IMR-90 (cell line): Measurements from ENCODE around the gene LRRTM3. TPM values are rescaled to one million over a fixed set of nuclear protein-coding genes. Genes with fewer than 3 reads are reported as not detected.

Source experiments
- ATAC-seq: fragments of 200-7000 bp; cut with Tn5 transposase; 2 replicates; pipeline ENCODE4 v1.9.1; 2020; ENCODE audit warnings: low read depth, mild to moderate bottlenecking, moderate library complexity
- BruUV-seq: library from RNA; stranded (reverse); fragments of 400-500 nt; replicated peaks from 2 replicates; lab custom pipeline; 2021; lab: Mats Ljungman, UMichigan
- CTCF ChIA-PET: fragments of 300-600 bp; formaldehyde crosslinking; extraction: SDS; loops from one replicate; lab custom pipeline; 2021; ENCODE audit warnings: antibody characterized with exemption; lab: Yijun Ruan, JAX
- POLR2A ChIA-PET: fragments of 300-600 bp; sonication (Branson Sonifier 250); formaldehyde crosslinking; loops from one replicate; lab custom pipeline; 2022; ENCODE audit warnings: antibody characterized with exemption; ENCODE audit not compliant: unreplicated experiment; lab: Charles Lee
- DNase-seq: peaks from one replicate; pipeline ENCODE4 v3.0.0; 2013
- H2AFZ ChIP-seq: replicated peaks from 2 replicates; pipeline ENCODE3; 2013; ENCODE audit warnings: low read length, mild to moderate bottlenecking; ENCODE audit not compliant: poor library complexity
- H2AK5ac ChIP-seq: 2 replicates; pipeline ENCODE4 v1.6.1; 2013; ENCODE audit warnings: low read depth, low read length, inconsistent platforms
- H2AK9ac ChIP-seq: replicated peaks from 2 replicates; pipeline ENCODE3; 2013; ENCODE audit warnings: mild to moderate bottlenecking, low read depth, low read length, moderate library complexity; ENCODE audit not compliant: poor library complexity
- H2BK120ac ChIP-seq: 2 replicates; pipeline ENCODE4 v1.6.1; 2013; ENCODE audit warnings: low read depth, low read length, inconsistent platforms
- H2BK15ac ChIP-seq: 3 replicates; pipeline ENCODE4 v1.6.1; 2013; ENCODE audit warnings: low read depth, low read length, inconsistent platforms
- H2BK20ac ChIP-seq: 2 replicates; pipeline ENCODE4 v1.6.1; 2013; ENCODE audit warnings: low read depth, mild to moderate bottlenecking, inconsistent platforms, low read length, moderate library complexity
- H2BK5ac ChIP-seq: 2 replicates; pipeline ENCODE4 v1.6.1; 2013; ENCODE audit warnings: mild to moderate bottlenecking, low read depth, low read length, inconsistent platforms; ENCODE audit not compliant: poor library complexity, severe bottlenecking
- H3K14ac ChIP-seq: replicated peaks from 2 replicates; pipeline ENCODE4 v1.6.1; 2013; ENCODE audit warnings: low read depth, low read length, inconsistent platforms
- H3K18ac ChIP-seq: 2 replicates; pipeline ENCODE4 v1.6.1; 2013; ENCODE audit warnings: low read depth, low read length, control low read depth
- H3K23ac ChIP-seq: 2 replicates; pipeline ENCODE4 v1.6.1; 2013; ENCODE audit warnings: low read depth, low read length, inconsistent platforms
- H3K27ac ChIP-seq: 2 replicates; pipeline ENCODE4 v1.5.1; 2013; ENCODE audit warnings: mild to moderate bottlenecking, control low read depth, low read length; ENCODE audit not compliant: insufficient read depth
- H3K27me3 ChIP-seq: 2 replicates; pipeline ENCODE4 v1.6.1; 2013; ENCODE audit warnings: low read length; ENCODE audit not compliant: control insufficient read depth, insufficient read depth
- H3K36me3 ChIP-seq: 2 replicates; pipeline ENCODE4 v1.6.1; 2013; ENCODE audit warnings: low read length, mixed read lengths; ENCODE audit not compliant: control insufficient read depth, insufficient read depth
- H3K4ac ChIP-seq: 2 replicates; pipeline ENCODE4 v1.6.1; 2013; ENCODE audit warnings: low read depth, low read length, inconsistent platforms
- H3K4me1 ChIP-seq: 2 replicates; pipeline ENCODE4 v1.6.1; 2013; ENCODE audit warnings: low read length, mixed read lengths; ENCODE audit not compliant: control insufficient read depth, insufficient read depth
- H3K4me2 ChIP-seq: 2 replicates; pipeline ENCODE4 v1.6.1; 2013; ENCODE audit warnings: low read depth, mild to moderate bottlenecking, control low read depth, low read length, moderate library complexity
- H3K4me3 ChIP-seq: 2 replicates; pipeline ENCODE4 v1.5.1; 2013; ENCODE audit warnings: low read depth, mild to moderate bottlenecking, control low read depth, low read length, moderate library complexity; ENCODE audit not compliant: insufficient read depth
- H3K56ac ChIP-seq: 2 replicates; pipeline ENCODE4 v1.6.1; 2013; ENCODE audit warnings: low read length, inconsistent platforms; ENCODE audit not compliant: insufficient read depth; ENCODE audit errors: extremely low read depth
- H3K79me1 ChIP-seq, 2 experiments: 2 replicates each; pipeline ENCODE4 v1.6.1; 2013; ENCODE audit warnings: low read length in 2 of 2, inconsistent platforms in 1 of 2, low read depth in 1 of 2
- H3K9ac ChIP-seq: 2 replicates; pipeline ENCODE4 v1.6.1; 2013; ENCODE audit warnings: low read depth, low read length, control low read depth
- H3K9me1 ChIP-seq: 2 replicates; pipeline ENCODE4 v1.6.1; 2013; ENCODE audit warnings: low read length, inconsistent platforms; ENCODE audit not compliant: insufficient read depth
- H3K9me3 ChIP-seq: 2 replicates; pipeline ENCODE4 v1.6.1; 2013; ENCODE audit warnings: low read length; ENCODE audit not compliant: control insufficient read depth, insufficient read depth
- H4K20me1 ChIP-seq: 2 replicates; pipeline ENCODE4 v1.6.1; 2013; ENCODE audit warnings: low read length, inconsistent platforms; ENCODE audit not compliant: insufficient read depth
- H4K5ac ChIP-seq: 2 replicates; pipeline ENCODE4 v1.6.1; 2013; ENCODE audit warnings: mild to moderate bottlenecking, low read depth, low read length, control low read depth
- H4K8ac ChIP-seq, 2 experiments: 2 replicates each; pipeline ENCODE4 v1.6.1; 2013; ENCODE audit warnings: low read depth in 2 of 2, low read length in 2 of 2, control low read depth in 1 of 2, inconsistent platforms in 1 of 2
- H4K91ac ChIP-seq: 2 replicates; pipeline ENCODE4 v1.6.1; 2013; ENCODE audit warnings: low read depth, low read length, inconsistent platforms; ENCODE audit not compliant: insufficient read depth
- BHLHE40 ChIP-seq: fragments of 150-350 bp; IDR thresholded peaks from 2 replicates; pipeline ENCODE4 v1.6.1; 2016; ENCODE audit warnings: mild to moderate bottlenecking, low read depth, low read length
- CEBPB ChIP-seq: IDR thresholded peaks from 2 replicates; pipeline ENCODE4 v1.6.1; 2012; ENCODE audit warnings: low read depth, low read length, improper control_type of control experiment
- CHD1 ChIP-seq: IDR thresholded peaks from 2 replicates; pipeline ENCODE4 v1.6.1; 2012; ENCODE audit warnings: low read depth, low read length, improper control_type of control experiment
- CTCF ChIP-seq: conservative IDR thresholded peaks from 2 replicates; pipeline ENCODE4 v1.5.1; 2012; ENCODE audit warnings: mild to moderate bottlenecking, low read depth, low read length, improper control_type of control experiment
- ELK1 ChIP-seq: fragments of 150-350 bp; IDR thresholded peaks from 2 replicates; pipeline ENCODE4 v1.6.1; 2016; ENCODE audit warnings: low read depth, mild to moderate bottlenecking, low read length, moderate library complexity, borderline replicate concordance
- FOS ChIP-seq: fragments of 150-350 bp; IDR thresholded peaks from 2 replicates; pipeline ENCODE4 v1.6.1; 2016; ENCODE audit warnings: low read depth, low read length
- MAFK ChIP-seq: IDR thresholded peaks from 2 replicates; pipeline ENCODE4 v1.6.1; 2012; ENCODE audit warnings: low read depth, low read length, improper control_type of control experiment
- MAZ ChIP-seq: IDR thresholded peaks from 2 replicates; pipeline ENCODE4 v1.6.1; 2012; ENCODE audit warnings: low read depth, mild to moderate bottlenecking, low read length, improper control_type of control experiment, moderate library complexity, borderline replicate concordance
- MXI1 ChIP-seq: IDR thresholded peaks from 2 replicates; pipeline ENCODE4 v1.6.1; 2012; ENCODE audit warnings: low read depth, mild to moderate bottlenecking, low read length, moderate library complexity, borderline replicate concordance
- NFE2L2 ChIP-seq: fragments of 150-350 bp; IDR thresholded peaks from 2 replicates; pipeline ENCODE4 v1.6.1; 2016; ENCODE audit warnings: low read depth, mild to moderate bottlenecking, low read length
- POLR2A ChIP-seq: IDR thresholded peaks from 2 replicates; pipeline ENCODE4 v1.6.1; 2012; ENCODE audit warnings: mild to moderate bottlenecking, low read depth, low read length
- RAD21 ChIP-seq: IDR thresholded peaks from 2 replicates; pipeline ENCODE4 v1.6.1; 2012; ENCODE audit warnings: low read length, improper control_type of control experiment
- RCOR1 ChIP-seq: IDR thresholded peaks from 2 replicates; pipeline ENCODE4 v1.6.1; 2012; ENCODE audit warnings: mild to moderate bottlenecking, low read length, improper control_type of control experiment; ENCODE audit not compliant: insufficient replicate concordance
- RFX5 ChIP-seq: IDR thresholded peaks from 2 replicates; pipeline ENCODE4 v1.8.0; 2012; ENCODE audit warnings: low read depth, mild to moderate bottlenecking, low read length, moderate library complexity
- SMC3 ChIP-seq: fragments of 150-350 bp; IDR thresholded peaks from 2 replicates; pipeline ENCODE4 v1.6.1; 2016; ENCODE audit warnings: low read depth, mild to moderate bottlenecking, antibody characterized with exemption, low read length, moderate library complexity
- USF2 ChIP-seq: fragments of 150-350 bp; IDR thresholded peaks from 2 replicates; pipeline ENCODE4 v1.6.1; 2017; ENCODE audit warnings: mild to moderate bottlenecking, antibody characterized with exemption, low read length, low read depth
- WGBS, 2 experiments: methylation state at CpG; one replicate each; pipeline versions ENCODE4 v1.1.5 to v1.1.7; 2013; ENCODE audit warnings: missing lambda C conversion rate in 2 of 2; ENCODE audit not compliant: insufficient read length in 1 of 2; ENCODE audit errors: extremely low coverage in 2 of 2; 5-methylcytosine and 5-hydroxymethylcytosine counted together
- dilution Hi-C: fragments of 300-500 bp; cut with HindIII; formaldehyde crosslinking; loops from one replicate; pipeline ENCODE4 v1.14.3; 2018; ENCODE audit warnings: low sequenced_read_pairs; ENCODE audit not compliant: unreplicated experiment
- in situ Hi-C: fragments of 300-500 bp; cut with MboI; formaldehyde crosslinking; loops from 3 replicates; pipeline ENCODE4 v1.14.3; 2019; ENCODE audit warnings: low sequenced_read_pairs, inconsistent platforms, mixed read lengths
- intact Hi-C: fragments of 100-400 bp; cut with micrococcal nuclease; formaldehyde crosslinking; loops from 2 replicates; pipeline ENCODE4 v1.10.0; 2022
- polyA plus RNA-seq, 3 experiments: library from polyadenylated mRNA; depleted of rRNA; stranded (reverse); fragments of >200 nt; gene quantifications; 2 replicates each; pipeline ENCODE4 v1.2.3, GENCODE V29; 2012; ENCODE audit warnings: low replicate concordance in 1 of 3
- total RNA-seq: library from RNA; depleted of rRNA; stranded (reverse); fragments of >200 nt; gene quantifications from 2 replicates; pipeline ENCODE4 v1.2.3, GENCODE V29; 2012

LRRTM3 gene
- total and polyA plus RNA-seq, 2 of the 4 experiments (the other 2 are of a cell fraction), result under 0.01 TPM; not detected in 1

GRCh38 chr10:67141300-67141699 is 215.5 kb downstream of the LRRTM3 start:
- Histone ChIP-seq H2AK9ac (no peak overlapping the region), H2BK120ac (no peak overlapping the region), H4K8ac (no peak overlapping the region), H3K27me3 (no peaks in the 10 kb centered on the region), H3K9ac (no peak overlapping the region), H2AK5ac (no peak overlapping the region), H3K14ac (no peak overlapping the region), H3K4me1 (no peaks in the 10 kb centered on the region), H4K91ac (no peak overlapping the region), H3K4me3 (no peak overlapping the region), H3K18ac (no peak overlapping the region), H3K36me3 (no peaks in the 10 kb centered on the region), H2BK20ac (no peak overlapping the region), H2BK15ac (no peak overlapping the region), H4K5ac (no peak overlapping the region), H2AFZ (no peak overlapping the region), H3K23ac (no peak overlapping the region), H3K27ac (no peak overlapping the region), H3K9me1 (no peaks in the 10 kb centered on the region), H2BK5ac (no peak overlapping the region), H3K9me3 (no peaks in the 10 kb centered on the region), H3K4ac (no peak overlapping the region), H3K4me2 (no peak overlapping the region), H3K79me1 (no peaks in the 10 kb centered on the region), H4K20me1 (no peaks in the 10 kb centered on the region), H3K56ac (no peak overlapping the region)
- BruUV-seq, result no TSS peak
- in situ Hi-C loops, result no loop called here
- TF ChIP-seq MAFK (no peak), USF2 (no peak), RAD21 (no peak), NFE2L2 (no peak), CEBPB (no peak), MAZ (no peak), CHD1 (no peak), RCOR1 (no peak), FOS (no peak), SMC3 (no peak), POLR2A (no peak), MXI1 (no peak), ELK1 (no peak), BHLHE40 (no peak), CTCF (no peak), RFX5 (no peak)
- DNase-seq, result no peak
- CTCF ChIA-PET, result no interaction called here
- dilution Hi-C loops, result no loop called here
- intact Hi-C loops, result no loop called here
- no CpG with 5 or more reads among the region's 6 CpGs for WGBS, 2 experiments
- POLR2A ChIA-PET, result no interaction called here
- ATAC-seq, result no peak
